Peyer's patch (tissue), 4 donors: Measurements from ENCODE around the gene IGFBP7. TPM values are rescaled to one million over a fixed set of nuclear protein-coding genes. Genes with fewer than 3 reads are reported as not detected.
A peak's percentile ranks its signal among the peaks of the same experiment; 100 is the strongest.

Experiments used
- DNase-seq, 3 donors: peaks; one replicate each; pipeline ENCODE4 v3.0.0-alpha.2; 2017 to 2019
- H3K27ac ChIP-seq, 4 donors: fragments of 200-600 bp; sonication (generic); one replicate each; pipeline ENCODE4 v1.5.1; 2016 to 2019
- H3K27me3 ChIP-seq, 2 donors: fragments of 200-600 bp; sonication (generic); one replicate each; pipeline ENCODE4 v1.5.1; 2019
- H3K36me3 ChIP-seq, 3 donors: fragments of 200-600 bp; sonication (generic); one replicate each; pipeline ENCODE4 v1.5.1; 2016 to 2019
- H3K4me1 ChIP-seq, 4 donors: fragments of 200-600 bp; sonication (generic); one replicate each; pipeline ENCODE4 v1.5.1; 2016 to 2019
- H3K4me3 ChIP-seq, 4 donors: fragments of 200-600 bp; sonication (generic); 1 replicate in 3 of 4; 2 replicates in 1 of 4; pipeline ENCODE4 v1.5.1; 2016 to 2019; ENCODE audit warnings: mild to moderate bottlenecking in 1 of 4
- H3K9me3 ChIP-seq, 4 donors: fragments of 200-600 bp; sonication (generic); one replicate each; pipeline ENCODE4 v1.5.1; 2016 to 2019; ENCODE audit warnings: mild to moderate bottlenecking in 1 of 4
- POLR2A ChIP-seq, 2 donors: fragments of 450-650 bp; IDR thresholded peaks; one replicate each; pipeline ENCODE4 v1.5.1; 2017; ENCODE audit warnings: antibody characterized with exemption in 2 of 2, mild to moderate bottlenecking in 2 of 2, moderate library complexity in 2 of 2
- total RNA-seq, 4 donors: library from RNA; depleted of rRNA; stranded (reverse); fragments of >200 nt; gene quantifications; one replicate each; pipeline ENCODE4 v1.1.0, GENCODE V29; 2016
- TF ChIP-seq, protein P1 (sequence below), 6 experiments: fragments of 450-650 bp in 4 of 6; fragments of 200-600 bp in 2 of 6; sonication (generic) in 1 of 6; IDR thresholded peaks; one replicate each; pipeline ENCODE4 v1.5.1; 2017 to 2019; ENCODE audit warnings: antibody characterized with exemption in 6 of 6, mild to moderate bottlenecking in 3 of 6, moderate library complexity in 1 of 6

The IGFBP7 gene
- total RNA-seq, 4 donors from 2014 or later: 37.1 to 92.1 (median 79.1) TPM

DNA sequence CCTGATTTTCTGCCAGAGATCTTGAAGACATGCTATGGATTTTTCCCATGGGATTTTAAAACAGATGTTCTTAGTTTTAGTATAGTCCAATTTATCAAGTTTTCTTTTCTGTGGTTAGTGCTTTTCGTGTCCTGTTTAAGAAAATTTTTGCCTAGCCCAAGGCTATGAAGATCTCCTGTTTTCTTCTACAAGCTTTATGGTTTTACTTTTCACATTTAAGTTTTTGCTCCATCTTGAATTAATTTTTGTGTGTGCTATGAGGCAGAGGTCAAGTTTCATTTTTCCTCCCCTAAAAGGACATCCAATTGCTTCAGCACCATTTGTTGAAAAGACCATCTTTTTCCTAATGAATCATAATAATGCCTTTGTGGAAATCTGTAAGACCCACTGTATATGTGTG, 65.9 kb downstream of the IGFBP7 start:
- no peaks in the 10 kb centered on the region for H3K27me3 ChIP-seq
- H3K36me3 ChIP-seq: no peaks in the 10 kb centered on the region
- no peak for TF ChIP-seq POLR2A (IDR thresholded peaks at IDR 0.05)
- TF ChIP-seq, protein P1, sequence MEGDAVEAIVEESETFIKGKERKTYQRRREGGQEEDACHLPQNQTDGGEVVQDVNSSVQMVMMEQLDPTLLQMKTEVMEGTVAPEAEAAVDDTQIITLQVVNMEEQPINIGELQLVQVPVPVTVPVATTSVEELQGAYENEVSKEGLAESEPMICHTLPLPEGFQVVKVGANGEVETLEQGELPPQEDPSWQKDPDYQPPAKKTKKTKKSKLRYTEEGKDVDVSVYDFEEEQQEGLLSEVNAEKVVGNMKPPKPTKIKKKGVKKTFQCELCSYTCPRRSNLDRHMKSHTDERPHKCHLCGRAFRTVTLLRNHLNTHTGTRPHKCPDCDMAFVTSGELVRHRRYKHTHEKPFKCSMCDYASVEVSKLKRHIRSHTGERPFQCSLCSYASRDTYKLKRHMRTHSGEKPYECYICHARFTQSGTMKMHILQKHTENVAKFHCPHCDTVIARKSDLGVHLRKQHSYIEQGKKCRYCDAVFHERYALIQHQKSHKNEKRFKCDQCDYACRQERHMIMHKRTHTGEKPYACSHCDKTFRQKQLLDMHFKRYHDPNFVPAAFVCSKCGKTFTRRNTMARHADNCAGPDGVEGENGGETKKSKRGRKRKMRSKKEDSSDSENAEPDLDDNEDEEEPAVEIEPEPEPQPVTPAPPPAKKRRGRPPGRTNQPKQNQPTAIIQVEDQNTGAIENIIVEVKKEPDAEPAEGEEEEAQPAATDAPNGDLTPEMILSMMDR (IDR thresholded peaks at IDR 0.05): no peak
- H3K4me1 ChIP-seq: peaks cover 0 to 15% (median 0%) of the 10 kb centered on the region in 4 donors
- H3K9me3 ChIP-seq: no peaks in the 10 kb centered on the region
- no peak overlapping the region for H3K4me3 ChIP-seq
- peak overlapping the region in 3 of 4 donors; percentile 47 to 65 (median 47) for H3K27ac ChIP-seq
- no peak for DNase-seq

DNA sequence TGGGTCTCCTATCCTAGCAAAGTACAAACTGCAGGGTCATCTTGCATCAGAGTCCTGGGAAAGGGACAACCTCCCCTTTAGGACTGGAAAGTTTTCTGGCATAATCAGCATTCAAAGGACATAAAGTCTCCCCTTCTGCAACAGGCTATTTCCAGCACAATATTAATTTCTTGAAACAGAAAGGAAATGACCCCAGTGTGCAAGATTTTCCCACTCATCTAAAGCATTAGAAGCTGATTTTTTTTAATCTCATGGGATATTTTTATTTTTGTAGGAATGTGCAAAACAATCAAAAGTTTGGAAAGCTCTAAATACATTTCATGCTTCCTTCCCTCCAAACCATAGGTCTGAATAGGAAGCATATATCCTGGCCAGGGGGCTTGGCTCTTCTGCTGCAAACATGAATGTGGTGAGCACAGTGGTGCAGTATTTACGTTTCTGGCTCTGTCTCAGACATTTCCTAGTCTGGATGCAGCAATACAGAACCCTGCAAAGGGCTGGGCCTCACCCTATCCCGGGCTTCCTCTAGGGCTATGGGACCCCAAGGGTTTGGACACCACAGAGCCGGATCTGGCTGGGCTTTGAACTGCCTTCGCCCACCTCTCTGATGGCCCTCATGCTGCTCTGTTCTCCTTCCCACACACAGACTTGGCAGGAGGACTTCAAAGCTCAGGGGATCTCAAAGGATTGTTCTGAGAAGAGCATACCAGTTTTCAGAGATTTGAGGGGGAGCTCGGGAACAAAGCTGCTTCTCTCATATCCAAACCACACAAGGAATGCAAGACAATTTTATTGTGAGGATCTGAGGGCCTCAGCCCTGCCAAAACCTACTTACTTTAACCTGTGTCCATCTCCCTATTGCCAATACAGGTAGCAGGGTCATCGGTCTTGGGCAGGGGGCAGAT, 66.6 kb downstream of the IGFBP7 start:
- Histone ChIP-seq H3K27me3 (no peaks in the 10 kb centered on the region), H3K36me3 (no peaks in the 10 kb centered on the region), H3K4me1 (peaks cover 0 to 15% (median 0%) of the 10 kb centered on the region in 4 donors), H3K27ac (peak overlapping the region in 3 of 4 donors; percentile 47 to 65 (median 55)), H3K9me3 (no peaks in the 10 kb centered on the region), H3K4me3 (no peak overlapping the region)
- no peak for TF ChIP-seq POLR2A (IDR thresholded peaks at IDR 0.05)
- TF ChIP-seq, protein P1 (IDR thresholded peaks at IDR 0.05): no peak
- DNase-seq: no peak

DNA sequence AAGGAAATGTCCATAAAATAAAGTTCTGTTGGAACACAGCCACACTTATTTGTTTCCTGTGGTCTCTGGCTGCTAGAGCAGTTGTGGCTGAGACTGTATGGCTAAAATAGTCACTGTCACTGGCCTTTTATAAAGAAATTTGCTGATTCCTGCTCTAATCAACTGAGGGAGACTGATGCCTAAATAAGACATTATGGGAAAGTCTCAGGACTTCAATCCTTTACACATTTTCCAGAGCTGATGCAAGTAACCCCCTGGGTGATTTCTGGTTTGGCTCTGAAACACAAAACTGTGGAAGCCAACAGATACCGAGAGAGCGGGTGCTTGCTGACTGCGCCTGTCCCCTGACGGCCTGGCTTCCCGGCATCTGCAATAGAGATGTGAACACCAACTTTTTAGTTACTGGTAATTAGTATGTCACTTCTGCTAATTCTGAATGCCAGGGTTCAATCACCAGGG, 67.4 kb downstream of the IGFBP7 start:
- no peak for DNase-seq
- peak overlapping the region in 2 of 4 donors; percentile 55 to 65 for H3K27ac ChIP-seq
- no peak for TF ChIP-seq POLR2A (IDR thresholded peaks at IDR 0.05)
- TF ChIP-seq, protein P1 (IDR thresholded peaks at IDR 0.05): no peak
- no peak overlapping the region for H3K4me3 ChIP-seq
- no peaks in the 10 kb centered on the region for H3K27me3 ChIP-seq
- H3K9me3 ChIP-seq: no peaks in the 10 kb centered on the region
- H3K4me1 ChIP-seq: peaks cover 0 to 15% (median 0%) of the 10 kb centered on the region in 4 donors
- H3K36me3 ChIP-seq: no peaks in the 10 kb centered on the region

DNA sequence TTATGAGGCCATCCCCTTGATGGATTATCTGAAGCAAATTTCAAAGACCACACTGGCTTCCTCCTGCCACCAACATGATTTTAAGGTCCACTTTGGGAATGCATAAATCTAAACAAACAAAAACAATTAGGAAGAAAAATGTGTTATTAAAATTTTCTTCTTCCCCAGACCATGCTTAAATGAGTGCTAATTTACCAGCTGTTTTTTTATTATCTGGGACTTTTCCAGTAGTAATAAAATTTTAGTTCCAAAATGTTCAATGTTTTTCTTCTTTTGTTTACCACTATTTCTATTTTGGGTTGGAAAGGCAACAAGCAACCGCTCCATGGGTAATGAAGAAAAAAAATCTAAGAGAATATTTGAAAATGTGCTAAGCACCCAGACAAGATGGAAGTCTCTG, 69.2 kb downstream of the IGFBP7 start:
- no peaks in the 10 kb centered on the region for H3K36me3 ChIP-seq
- no peak for TF ChIP-seq POLR2A (IDR thresholded peaks at IDR 0.05)
- TF ChIP-seq, protein P1 (IDR thresholded peaks at IDR 0.05): no peak
- no peak overlapping the region for H3K27ac ChIP-seq
- H3K4me3 ChIP-seq: no peak overlapping the region
- no peaks in the 10 kb centered on the region for H3K27me3 ChIP-seq
- no peaks in the 10 kb centered on the region for H3K9me3 ChIP-seq
- H3K4me1 ChIP-seq: peaks cover 0 to 15% (median 0%) of the 10 kb centered on the region in 4 donors
- DNase-seq: no peak

DNA sequence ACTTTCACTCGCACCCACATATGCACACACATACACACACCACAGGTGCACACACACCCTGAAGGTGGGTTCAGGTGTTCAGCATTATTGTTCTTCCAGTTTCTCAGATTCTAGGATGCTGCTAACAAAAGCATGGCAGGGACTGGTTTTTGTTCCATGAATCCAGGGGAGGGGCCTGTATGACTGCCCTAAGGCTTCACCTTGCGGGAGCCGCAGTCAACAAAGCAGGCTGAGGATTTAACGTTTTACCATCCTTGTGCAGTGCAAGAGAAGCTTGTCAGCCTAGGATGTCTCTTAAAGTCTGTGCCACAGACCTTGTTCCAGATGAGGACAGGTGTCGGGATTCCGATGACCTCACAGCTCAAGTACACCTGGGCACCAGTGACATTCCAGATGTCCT, 69.7 kb downstream of the IGFBP7 start:
- Histone ChIP-seq H3K27ac (no peak overlapping the region), H3K27me3 (no peaks in the 10 kb centered on the region), H3K9me3 (no peaks in the 10 kb centered on the region), H3K36me3 (no peaks in the 10 kb centered on the region), H3K4me1 (peaks cover 0 to 15% (median 0%) of the 10 kb centered on the region in 4 donors), H3K4me3 (no peak overlapping the region)
- DNase-seq: no peak
- no peak for TF ChIP-seq POLR2A (IDR thresholded peaks at IDR 0.05)
- TF ChIP-seq, protein P1 (IDR thresholded peaks at IDR 0.05): no peak
